WTC11 (cell line): ENCODE data around the gene TRIM26.

Source experiments
- CREB1 ChIP-seq: sonication (generic); formaldehyde crosslinking; IDR thresholded peaks from 2 replicates; pipeline ENCODE4 v1.8.0; 2023; ENCODE audit warnings: mild to moderate bottlenecking, missing genetic modification reagents
- ELF4 ChIP-seq: sonication (generic); formaldehyde crosslinking; IDR thresholded peaks from 2 replicates; pipeline ENCODE4 v1.8.1; 2022; ENCODE audit warnings: low read depth, mild to moderate bottlenecking, moderate library complexity, missing genetic modification reagents
- SP1 ChIP-seq: sonication (generic); formaldehyde crosslinking; conservative IDR thresholded peaks from 2 replicates; pipeline ENCODE4 v1.8.1; 2022; ENCODE audit warnings: missing genetic modification reagents
- ZNF121 ChIP-seq: sonication (generic); formaldehyde crosslinking; IDR thresholded peaks from 2 replicates; pipeline ENCODE4 v1.8.0; 2023; ENCODE audit warnings: missing genetic modification reagents
- ZNF396 ChIP-seq: fragments of 250-450 bp; sonication (Bioruptor Pico); IDR thresholded peaks from 2 replicates; pipeline ENCODE4 v1.8.0; 2021; ENCODE audit warnings: mild to moderate bottlenecking, moderate library complexity, borderline replicate concordance
- TF ChIP-seq, protein P1 (sequence below): fragments of 250-450 bp; sonication (Bioruptor Pico); IDR thresholded peaks from 2 replicates; pipeline ENCODE4 v1.8.0; 2021; ENCODE audit warnings: mild to moderate bottlenecking
- TF ChIP-seq, protein P2 (sequence below): fragments of 200-600 bp; IDR thresholded peaks from 2 replicates; pipeline ENCODE4 v1.8.0; 2022; ENCODE audit warnings: antibody characterized with exemption
- TF ChIP-seq, protein P3 (sequence below): sonication (generic); formaldehyde crosslinking; IDR thresholded peaks from 2 replicates; pipeline ENCODE4 v1.8.1; 2023; ENCODE audit warnings: mild to moderate bottlenecking, missing genetic modification reagents
- TF ChIP-seq, protein P4 (sequence below): sonication (generic); formaldehyde crosslinking; IDR thresholded peaks from 2 replicates; pipeline ENCODE4 v1.8.1; 2023; ENCODE audit warnings: mild to moderate bottlenecking, missing genetic modification reagents, moderate library complexity
- TF ChIP-seq, protein P5 (sequence below): sonication (generic); formaldehyde crosslinking; IDR thresholded peaks from 2 replicates; pipeline ENCODE4 v1.8.1; 2023; ENCODE audit warnings: mild to moderate bottlenecking, missing genetic modification reagents
- TF ChIP-seq, protein P6 (sequence below): sonication (generic); formaldehyde crosslinking; IDR thresholded peaks from 2 replicates; pipeline ENCODE4 v1.8.0; 2022; ENCODE audit warnings: mild to moderate bottlenecking, missing genetic modification reagents
- TF ChIP-seq, protein P7 (sequence below): sonication (generic); formaldehyde crosslinking; IDR thresholded peaks from 2 replicates; pipeline ENCODE4 v1.8.0; 2022; ENCODE audit warnings: mild to moderate bottlenecking, missing genetic modification reagents

DNA sequence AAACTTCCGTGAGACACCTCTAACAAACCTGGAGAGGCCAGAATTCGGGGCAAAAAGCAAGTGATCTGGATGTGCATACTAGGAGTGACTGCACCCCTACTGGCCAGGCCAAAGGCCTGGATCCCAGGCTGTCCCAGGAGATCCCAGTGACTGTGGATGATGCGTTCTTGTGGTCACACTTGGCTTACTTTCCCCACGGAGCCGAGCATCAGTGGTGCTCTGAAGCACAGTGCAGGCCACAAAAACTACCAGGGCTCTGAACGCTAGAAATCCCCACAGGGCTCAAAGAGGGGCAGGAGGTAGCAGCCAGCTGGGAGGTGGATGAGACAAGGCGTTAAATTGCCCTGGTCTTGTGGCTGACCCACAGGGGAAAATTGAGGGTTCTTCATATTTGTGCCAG, 7.1 kb downstream of the TRIM26 start:
- TF ChIP-seq CREB1 (CRISPR knock-in tag) (no peak), ELF4 (CRISPR knock-in tag) (no peak), SP1 (CRISPR knock-in tag) (no peak), ZNF121 (no peak), ZNF396 (no peak)
- TF ChIP-seq, protein P1, sequence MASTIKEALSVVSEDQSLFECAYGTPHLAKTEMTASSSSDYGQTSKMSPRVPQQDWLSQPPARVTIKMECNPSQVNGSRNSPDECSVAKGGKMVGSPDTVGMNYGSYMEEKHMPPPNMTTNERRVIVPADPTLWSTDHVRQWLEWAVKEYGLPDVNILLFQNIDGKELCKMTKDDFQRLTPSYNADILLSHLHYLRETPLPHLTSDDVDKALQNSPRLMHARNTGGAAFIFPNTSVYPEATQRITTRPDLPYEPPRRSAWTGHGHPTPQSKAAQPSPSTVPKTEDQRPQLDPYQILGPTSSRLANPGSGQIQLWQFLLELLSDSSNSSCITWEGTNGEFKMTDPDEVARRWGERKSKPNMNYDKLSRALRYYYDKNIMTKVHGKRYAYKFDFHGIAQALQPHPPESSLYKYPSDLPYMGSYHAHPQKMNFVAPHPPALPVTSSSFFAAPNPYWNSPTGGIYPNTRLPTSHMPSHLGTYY (CRISPR knock-in tag) = no peak
- TF ChIP-seq, protein P2, sequence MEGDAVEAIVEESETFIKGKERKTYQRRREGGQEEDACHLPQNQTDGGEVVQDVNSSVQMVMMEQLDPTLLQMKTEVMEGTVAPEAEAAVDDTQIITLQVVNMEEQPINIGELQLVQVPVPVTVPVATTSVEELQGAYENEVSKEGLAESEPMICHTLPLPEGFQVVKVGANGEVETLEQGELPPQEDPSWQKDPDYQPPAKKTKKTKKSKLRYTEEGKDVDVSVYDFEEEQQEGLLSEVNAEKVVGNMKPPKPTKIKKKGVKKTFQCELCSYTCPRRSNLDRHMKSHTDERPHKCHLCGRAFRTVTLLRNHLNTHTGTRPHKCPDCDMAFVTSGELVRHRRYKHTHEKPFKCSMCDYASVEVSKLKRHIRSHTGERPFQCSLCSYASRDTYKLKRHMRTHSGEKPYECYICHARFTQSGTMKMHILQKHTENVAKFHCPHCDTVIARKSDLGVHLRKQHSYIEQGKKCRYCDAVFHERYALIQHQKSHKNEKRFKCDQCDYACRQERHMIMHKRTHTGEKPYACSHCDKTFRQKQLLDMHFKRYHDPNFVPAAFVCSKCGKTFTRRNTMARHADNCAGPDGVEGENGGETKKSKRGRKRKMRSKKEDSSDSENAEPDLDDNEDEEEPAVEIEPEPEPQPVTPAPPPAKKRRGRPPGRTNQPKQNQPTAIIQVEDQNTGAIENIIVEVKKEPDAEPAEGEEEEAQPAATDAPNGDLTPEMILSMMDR = no peak
- TF ChIP-seq, protein P3, sequence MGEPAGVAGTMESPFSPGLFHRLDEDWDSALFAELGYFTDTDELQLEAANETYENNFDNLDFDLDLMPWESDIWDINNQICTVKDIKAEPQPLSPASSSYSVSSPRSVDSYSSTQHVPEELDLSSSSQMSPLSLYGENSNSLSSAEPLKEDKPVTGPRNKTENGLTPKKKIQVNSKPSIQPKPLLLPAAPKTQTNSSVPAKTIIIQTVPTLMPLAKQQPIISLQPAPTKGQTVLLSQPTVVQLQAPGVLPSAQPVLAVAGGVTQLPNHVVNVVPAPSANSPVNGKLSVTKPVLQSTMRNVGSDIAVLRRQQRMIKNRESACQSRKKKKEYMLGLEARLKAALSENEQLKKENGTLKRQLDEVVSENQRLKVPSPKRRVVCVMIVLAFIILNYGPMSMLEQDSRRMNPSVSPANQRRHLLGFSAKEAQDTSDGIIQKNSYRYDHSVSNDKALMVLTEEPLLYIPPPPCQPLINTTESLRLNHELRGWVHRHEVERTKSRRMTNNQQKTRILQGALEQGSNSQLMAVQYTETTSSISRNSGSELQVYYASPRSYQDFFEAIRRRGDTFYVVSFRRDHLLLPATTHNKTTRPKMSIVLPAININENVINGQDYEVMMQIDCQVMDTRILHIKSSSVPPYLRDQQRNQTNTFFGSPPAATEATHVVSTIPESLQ (CRISPR knock-in tag) = no peak
- TF ChIP-seq, protein P4, sequence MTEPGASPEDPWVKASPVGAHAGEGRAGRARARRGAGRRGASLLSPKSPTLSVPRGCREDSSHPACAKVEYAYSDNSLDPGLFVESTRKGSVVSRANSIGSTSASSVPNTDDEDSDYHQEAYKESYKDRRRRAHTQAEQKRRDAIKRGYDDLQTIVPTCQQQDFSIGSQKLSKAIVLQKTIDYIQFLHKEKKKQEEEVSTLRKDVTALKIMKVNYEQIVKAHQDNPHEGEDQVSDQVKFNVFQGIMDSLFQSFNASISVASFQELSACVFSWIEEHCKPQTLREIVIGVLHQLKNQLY (CRISPR knock-in tag) = no peak
- TF ChIP-seq, protein P5, sequence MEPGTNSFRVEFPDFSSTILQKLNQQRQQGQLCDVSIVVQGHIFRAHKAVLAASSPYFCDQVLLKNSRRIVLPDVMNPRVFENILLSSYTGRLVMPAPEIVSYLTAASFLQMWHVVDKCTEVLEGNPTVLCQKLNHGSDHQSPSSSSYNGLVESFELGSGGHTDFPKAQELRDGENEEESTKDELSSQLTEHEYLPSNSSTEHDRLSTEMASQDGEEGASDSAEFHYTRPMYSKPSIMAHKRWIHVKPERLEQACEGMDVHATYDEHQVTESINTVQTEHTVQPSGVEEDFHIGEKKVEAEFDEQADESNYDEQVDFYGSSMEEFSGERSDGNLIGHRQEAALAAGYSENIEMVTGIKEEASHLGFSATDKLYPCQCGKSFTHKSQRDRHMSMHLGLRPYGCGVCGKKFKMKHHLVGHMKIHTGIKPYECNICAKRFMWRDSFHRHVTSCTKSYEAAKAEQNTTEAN = no peak
- TF ChIP-seq, protein P6, sequence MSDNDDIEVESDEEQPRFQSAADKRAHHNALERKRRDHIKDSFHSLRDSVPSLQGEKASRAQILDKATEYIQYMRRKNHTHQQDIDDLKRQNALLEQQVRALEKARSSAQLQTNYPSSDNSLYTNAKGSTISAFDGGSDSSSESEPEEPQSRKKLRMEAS = no peak
- TF ChIP-seq, protein P7, sequence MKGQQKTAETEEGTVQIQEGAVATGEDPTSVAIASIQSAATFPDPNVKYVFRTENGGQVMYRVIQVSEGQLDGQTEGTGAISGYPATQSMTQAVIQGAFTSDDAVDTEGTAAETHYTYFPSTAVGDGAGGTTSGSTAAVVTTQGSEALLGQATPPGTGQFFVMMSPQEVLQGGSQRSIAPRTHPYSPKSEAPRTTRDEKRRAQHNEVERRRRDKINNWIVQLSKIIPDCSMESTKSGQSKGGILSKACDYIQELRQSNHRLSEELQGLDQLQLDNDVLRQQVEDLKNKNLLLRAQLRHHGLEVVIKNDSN = no peak
